Ovary (tissue), 9 donors: ENCODE measurements around the gene SLC22A13. TPM values are rescaled to one million over a fixed set of nuclear protein-coding genes. Genes with fewer than 3 reads are reported as not detected.

ENCODE experiments used
- DNase-seq, 5 donors: peaks; one replicate each; pipeline ENCODE4 v3.0.0-alpha.2; 2019 to 2020
- H3K27ac ChIP-seq, 2 donors: fragments of 200-600 bp; one replicate each; pipeline versions ENCODE4 v1.5.1 to v1.8.0; 2019 to 2022
- H3K27me3 ChIP-seq: fragments of 200-600 bp; one replicate; pipeline ENCODE4 v1.8.0; 2022
- H3K36me3 ChIP-seq: fragments of 200-600 bp; sonication (generic); one replicate; pipeline ENCODE4 v1.5.1; 2019
- H3K4me1 ChIP-seq: one replicate; pipeline ENCODE4 v1.8.1; 2013; ENCODE audit warnings: mild to moderate bottlenecking, moderate library complexity; ENCODE audit not compliant: insufficient read depth
- H3K4me3 ChIP-seq: fragments of 200-600 bp; sonication (generic); one replicate; pipeline ENCODE4 v1.5.1; 2017
- H3K9me3 ChIP-seq, 2 donors: fragments of 200-600 bp in 1 of 2; sonication (generic) in 1 of 2; one replicate each; pipeline versions ENCODE4 v1.5.1 to v1.8.1; 2013 to 2019; ENCODE audit warnings: mild to moderate bottlenecking in 1 of 2, moderate library complexity in 1 of 2
- CTCF ChIP-seq, 3 donors: fragments of 450-650 bp in 2 of 3; fragments of 200-600 bp in 1 of 3; IDR thresholded peaks; one replicate each; pipeline versions ENCODE4 v1.5.1 to v1.8.0; 2016 to 2022; ENCODE audit warnings: antibody characterized with exemption in 3 of 3, mild to moderate bottlenecking in 1 of 3
- EP300 ChIP-seq: sonication (generic); formaldehyde crosslinking; IDR thresholded peaks from one replicate; pipeline ENCODE4 v1.6.1; 2017; ENCODE audit warnings: antibody characterized with exemption
- POLR2A ChIP-seq: fragments of 450-650 bp; IDR thresholded peaks from one replicate; pipeline ENCODE4 v1.6.1; 2017; ENCODE audit warnings: antibody characterized with exemption, mild to moderate bottlenecking, moderate library complexity
- WGBS, 3 donors: extraction: QIAGEN DNeasy Blood & Tissue Kit in 1 of 3; methylation state at CpG; one replicate each; pipeline versions ENCODE4 v1.1.5 to v1.1.7; 2013 to 2017; 5-methylcytosine and 5-hydroxymethylcytosine counted together
- intact Hi-C, 4 donors: fragments of 100-400 bp; cut with DNase I; formaldehyde crosslinking; loops; one replicate each; pipeline versions ENCODE4 v1.11.0 to v1.15.1; 2022 to 2023
- polyA plus RNA-seq, 2 donors: library from polyadenylated mRNA; stranded (reverse); fragments of 200-250 nt in 1 of 2; fragments of 350-450 nt in 1 of 2; fragmentation: Illumina TruSeq in 1 of 2; extraction: RNeasy Lipid Tissue Mini Kit (QIAGEN cat#74804) in 1 of 2; gene quantifications; one replicate each; pipeline ENCODE4 v1.2.3, GENCODE V29; 2013 to 2014
- total RNA-seq, 7 donors: library from RNA; depleted of rRNA in 2 of 7; stranded (reverse); fragments of >200 nt in 2 of 7; fragmentation: NEBNext Ultra II Directional in 3 of 7; extraction: Animal tissue kit (Norgen Biotek cat#: 25700) in 3 of 7; gene quantifications; one replicate each; pipeline versions ENCODE4 v1.1.0 to v1.2.4, GENCODE V29; 2016 to 2023
- donor health status: DM: no; HTN: no; CAD: no; lungs with moderate emphysema.
- donor health status: DM: no; HTN: no; CAD: no.
- donor health status: Bipolar disorder and iron deficiency.
- donor health status: DM: yes; HTN: yes; CAD: no.
- donor health status: DM: no; HTN: no; CAD: no.
- donor health status: DM: yes; HTN: yes; CAD: no.

The SLC22A13 gene
- total and polyA plus RNA-seq, 9 donors, result 0.12 to 0.46 (median 0.18) TPM; not detected in 4

- DNase-seq, result no peak
- H3K36me3 ChIP-seq, result no peaks in the 10 kb centered on the region
- H3K4me1 ChIP-seq, result no peaks in the 10 kb centered on the region
- H3K4me3 ChIP-seq, result no peak overlapping the region
- H3K27me3 ChIP-seq, result no peaks in the 10 kb centered on the region
- intact Hi-C loops, result no loop called here
- H3K9me3 ChIP-seq, result no peaks in the 10 kb centered on the region
- no peak for TF ChIP-seq CTCF (IDR thresholded peaks at IDR 0.05)
- no peak for TF ChIP-seq POLR2A
- no peak for TF ChIP-seq EP300
- 92 to 97% (median 93%) methylated on average over 8 of the region's 8 CpGs for WGBS, 3 donors
- H3K27ac ChIP-seq, result no peak overlapping the region
These were observed 10.0 kb downstream of the SLC22A13 start for GRCh38 chr3:38275658-38276057.

- H3K9me3 ChIP-seq, result no peaks in the 10 kb centered on the region
- H3K27me3 ChIP-seq, result no peaks in the 10 kb centered on the region
- H3K27ac ChIP-seq, result no peak overlapping the region
- no peak for DNase-seq
- intact Hi-C loops, result no loop called here
- no peaks in the 10 kb centered on the region for H3K36me3 ChIP-seq
- H3K4me1 ChIP-seq, result no peaks in the 10 kb centered on the region
- WGBS, 3 donors, result 94 to 97% (median 94%) methylated on average over 13 of the region's 13 CpGs
- no peak overlapping the region for H3K4me3 ChIP-seq
- no peak for TF ChIP-seq EP300
- no peak for TF ChIP-seq POLR2A
- TF ChIP-seq CTCF (IDR thresholded peaks at IDR 0.05), result no peak
These were observed 10.7 kb downstream of the SLC22A13 start for GRCh38 chr3:38276081-38276916.

- H3K4me1 ChIP-seq, result no peaks in the 10 kb centered on the region
- no peak for DNase-seq
- H3K9me3 ChIP-seq, result no peaks in the 10 kb centered on the region
- no peaks in the 10 kb centered on the region for H3K36me3 ChIP-seq
- no peak overlapping the region for H3K4me3 ChIP-seq
- intact Hi-C loops, result no loop called here
- TF ChIP-seq POLR2A (no peak), CTCF (IDR thresholded peaks at IDR 0.05) (no peak)
- 93 to 97% (median 94%) methylated on average over 10 to 13 of the region's 13 CpGs for WGBS, 3 donors
- no peaks in the 10 kb centered on the region for H3K27me3 ChIP-seq
- no peak overlapping the region for H3K27ac ChIP-seq
These were observed 11.5 kb downstream of the SLC22A13 start for GRCh38 chr3:38276917-38277630.

GRCh38 chr3:38278841-38279240 is 13.2 kb downstream of the SLC22A13 start:
- 87 to 94% (median 93%) methylated on average over 5 of the region's 5 CpGs for WGBS, 3 donors
- intact Hi-C loops, result no loop called here
- TF ChIP-seq CTCF (IDR thresholded peaks at IDR 0.05) (no peak), EP300 (no peak), POLR2A (no peak)
- H3K27me3 ChIP-seq, result no peaks in the 10 kb centered on the region
- H3K4me3 ChIP-seq, result no peak overlapping the region
- H3K4me1 ChIP-seq, result no peaks in the 10 kb centered on the region
- H3K27ac ChIP-seq, result no peak overlapping the region
- no peaks in the 10 kb centered on the region for H3K9me3 ChIP-seq
- H3K36me3 ChIP-seq, result no peaks in the 10 kb centered on the region
- no peak for DNase-seq
